Neural cell (in vitro differentiated cells): Measurements from ENCODE around the gene OSBPL5.
"Not testable (repeated sequence)": the region's sequence is repeated elsewhere in the genome, so short reads cannot be mapped to it uniquely, and the experiment has no call there.

Experiments
- EP300 ChIP-seq: fragments of 450-650 bp; conservative IDR thresholded peaks from 2 replicates; pipeline ENCODE4 v1.6.1; 2014; ENCODE audit warnings: antibody characterized with exemption, mild to moderate bottlenecking, moderate library complexity; ENCODE audit not compliant: poor library complexity, severe bottlenecking
- EZH2 ChIP-seq: fragments of 200-600, 300-800 bp; shearing (Covaris generic), sonication (generic); IDR thresholded peaks from 2 replicates; pipeline ENCODE4 v1.6.1; 2014; ENCODE audit warnings: antibody characterized with exemption, low read length, borderline replicate concordance, mild to moderate bottlenecking; ENCODE audit not compliant: insufficient read depth, poor library complexity, severe bottlenecking
- POLR2AphosphoS5 ChIP-seq: IDR thresholded peaks from 2 replicates; pipeline ENCODE4 v1.6.1; 2012
- SMC3 ChIP-seq: fragments of 450-650 bp; conservative IDR thresholded peaks from 2 replicates; pipeline ENCODE4 v1.6.1; 2014; ENCODE audit warnings: antibody characterized with exemption, mild to moderate bottlenecking, moderate library complexity; ENCODE audit not compliant: poor library complexity
- TAF1 ChIP-seq: IDR thresholded peaks from 2 replicates; pipeline ENCODE4 v1.6.1; 2012; ENCODE audit warnings: low read depth
- TF ChIP-seq, protein P1 (sequence below): fragments of 450-650 bp; IDR thresholded peaks from 2 replicates; pipeline ENCODE4 v1.5.1; 2014; ENCODE audit warnings: antibody characterized with exemption, mild to moderate bottlenecking, moderate library complexity; ENCODE audit not compliant: poor library complexity, severe bottlenecking

DNA sequence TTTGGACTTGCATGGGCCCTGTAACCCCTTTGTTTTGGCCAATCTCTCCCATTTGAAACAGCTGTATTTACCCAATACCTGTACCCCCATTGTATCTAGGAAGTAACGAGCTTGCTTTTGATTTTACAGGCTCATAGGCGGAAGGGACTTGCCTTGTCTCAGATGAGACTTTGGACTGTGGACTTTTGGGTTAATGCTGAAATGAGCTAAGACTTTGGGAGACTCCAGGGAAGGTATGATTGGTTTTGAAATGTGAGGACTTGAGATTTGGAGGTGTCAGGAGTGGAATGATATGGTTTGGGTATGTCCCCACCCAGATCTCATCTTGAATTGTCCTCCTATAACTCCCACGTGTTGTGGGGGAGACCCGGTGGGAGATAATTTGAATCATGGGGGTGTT is 101.7 kb downstream of the OSBPL5 start:
- TF ChIP-seq, protein P1, sequence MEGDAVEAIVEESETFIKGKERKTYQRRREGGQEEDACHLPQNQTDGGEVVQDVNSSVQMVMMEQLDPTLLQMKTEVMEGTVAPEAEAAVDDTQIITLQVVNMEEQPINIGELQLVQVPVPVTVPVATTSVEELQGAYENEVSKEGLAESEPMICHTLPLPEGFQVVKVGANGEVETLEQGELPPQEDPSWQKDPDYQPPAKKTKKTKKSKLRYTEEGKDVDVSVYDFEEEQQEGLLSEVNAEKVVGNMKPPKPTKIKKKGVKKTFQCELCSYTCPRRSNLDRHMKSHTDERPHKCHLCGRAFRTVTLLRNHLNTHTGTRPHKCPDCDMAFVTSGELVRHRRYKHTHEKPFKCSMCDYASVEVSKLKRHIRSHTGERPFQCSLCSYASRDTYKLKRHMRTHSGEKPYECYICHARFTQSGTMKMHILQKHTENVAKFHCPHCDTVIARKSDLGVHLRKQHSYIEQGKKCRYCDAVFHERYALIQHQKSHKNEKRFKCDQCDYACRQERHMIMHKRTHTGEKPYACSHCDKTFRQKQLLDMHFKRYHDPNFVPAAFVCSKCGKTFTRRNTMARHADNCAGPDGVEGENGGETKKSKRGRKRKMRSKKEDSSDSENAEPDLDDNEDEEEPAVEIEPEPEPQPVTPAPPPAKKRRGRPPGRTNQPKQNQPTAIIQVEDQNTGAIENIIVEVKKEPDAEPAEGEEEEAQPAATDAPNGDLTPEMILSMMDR, result not testable (repeated sequence)
- TF ChIP-seq TAF1, EP300, POLR2AphosphoS5, EZH2, SMC3: not testable (repeated sequence)
